ENCODE results near the gene LRPPRC. TPM values are rescaled to one million over a fixed set of nuclear protein-coding genes. Genes with fewer than 3 reads are reported as not detected.

LRPPRC gene
- total and polyA plus RNA-seq, 2 donors from 2014 or later = 66.2 to 71.3 TPM

DNA sequence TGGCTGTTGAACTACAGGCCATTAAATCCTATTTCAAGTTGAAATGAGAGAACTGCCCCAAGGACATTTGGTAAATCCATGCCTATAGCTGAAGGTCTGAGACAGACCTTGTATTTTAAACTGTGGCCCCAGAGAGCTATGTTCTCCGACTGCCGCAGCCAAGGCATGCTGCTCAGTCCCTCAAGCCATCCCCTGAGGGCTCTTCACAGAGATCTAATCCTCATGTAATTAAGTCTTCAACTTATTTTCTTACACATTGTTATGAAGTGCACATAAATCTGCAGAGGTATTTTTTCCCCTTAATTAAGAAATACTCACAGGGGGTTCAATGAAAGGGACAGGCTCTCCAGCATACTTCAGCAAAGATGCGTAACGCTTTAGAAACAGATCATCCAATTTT lies 106.4 kb downstream of the LRPPRC start:
- peaks cover 0 to 4% (median 4%) of the 10 kb centered on the region in 3 donors for H3K4me1 ChIP-seq (ENCODE audit: control insufficient read depth in 2 of 3, insufficient read depth in 2 of 3, low read depth in 1 of 3, low read length in 3 of 3)
- no peak for DNase-seq
- H3K4me3 ChIP-seq (ENCODE audit: low read length in 3 of 3) = no peak overlapping the region
- H3K9me3 ChIP-seq (ENCODE audit: control insufficient read depth in 2 of 3, insufficient read depth in 1 of 3, low read length in 3 of 3) = no peaks in the 10 kb centered on the region
- FAIRE-seq = no peak
- no peak for TF ChIP-seq CTCF (IDR thresholded peaks at IDR 0.05; ENCODE audit: borderline replicate concordance, extremely low read depth, insufficient read depth)
- H3K27ac ChIP-seq (ENCODE audit: low read depth in 2 of 2, low read length in 2 of 2) = no peak overlapping the region
- peaks cover 5 to 54% (median 24%) of the 10 kb centered on the region in 3 donors for H3K36me3 ChIP-seq (ENCODE audit: control insufficient read depth in 2 of 3, insufficient read depth in 3 of 3, low read length in 3 of 3)
- intact Hi-C loops (cut with DNase I) = no loop called here
- H3K27me3 ChIP-seq (ENCODE audit: control insufficient read depth, insufficient read depth, low read length) = no peaks in the 10 kb centered on the region
- H3K9ac ChIP-seq (ENCODE audit: low read length in 3 of 3) = no peak overlapping the region

DNA sequence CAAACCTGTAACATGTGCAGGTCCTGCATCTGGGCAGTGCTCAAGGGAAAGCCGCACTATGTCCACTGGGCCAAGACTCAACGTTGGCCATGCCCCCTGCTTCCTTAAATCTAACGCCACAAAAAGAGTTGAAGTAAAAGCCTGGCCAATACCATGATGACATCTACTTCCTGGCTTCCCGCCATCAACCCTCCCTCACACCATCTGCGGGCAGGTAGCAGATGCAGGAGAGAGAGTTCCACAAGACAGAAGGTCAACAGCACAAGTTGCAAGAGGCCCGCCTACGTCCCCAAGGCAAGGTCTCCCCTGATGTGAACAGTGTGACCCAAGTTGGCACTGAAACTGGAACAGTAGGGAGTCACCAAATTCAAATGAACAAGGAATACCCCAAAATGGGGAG lies 108.6 kb downstream of the LRPPRC start:
- DNase-seq = no peak
- peaks cover 4 to 37% (median 11%) of the 10 kb centered on the region in 3 donors for H3K36me3 ChIP-seq (ENCODE audit: control insufficient read depth in 2 of 3, insufficient read depth in 3 of 3, low read length in 3 of 3)

GRCh38 chr2:43885132-43885632 lies 110.6 kb downstream of the LRPPRC start:
- no peak for DNase-seq
- no peak for TF ChIP-seq CTCF (IDR thresholded peaks at IDR 0.05; ENCODE audit: borderline replicate concordance, extremely low read depth, insufficient read depth)
- H3K4me1 ChIP-seq (ENCODE audit: control insufficient read depth in 2 of 3, insufficient read depth in 2 of 3, low read depth in 1 of 3, low read length in 3 of 3) = peaks cover 0 to 8% (median 4%) of the 10 kb centered on the region in 3 donors
- FAIRE-seq = no peak
- no peak overlapping the region for H3K4me3 ChIP-seq (ENCODE audit: low read length in 3 of 3)
- peak overlapping the region; percentile 32 to 33 for H3K27ac ChIP-seq (ENCODE audit: low read depth in 2 of 2, low read length in 2 of 2)
- no peak overlapping the region for H3K9ac ChIP-seq (ENCODE audit: low read length in 3 of 3)
- H3K36me3 ChIP-seq (ENCODE audit: control insufficient read depth in 2 of 3, insufficient read depth in 3 of 3, low read length in 3 of 3) = peaks cover 0 to 21% (median 7%) of the 10 kb centered on the region in 3 donors
- intact Hi-C loops (cut with DNase I) = no loop called here
- no peaks in the 10 kb centered on the region for H3K27me3 ChIP-seq (ENCODE audit: control insufficient read depth, insufficient read depth, low read length)
- no peaks in the 10 kb centered on the region for H3K9me3 ChIP-seq (ENCODE audit: control insufficient read depth in 2 of 3, insufficient read depth in 1 of 3, low read length in 3 of 3)

More for the DNA sequence above, 108.6 kb downstream of the LRPPRC start:
- H3K4me1 ChIP-seq (ENCODE audit: control insufficient read depth in 2 of 3, insufficient read depth in 2 of 3, low read depth in 1 of 3, low read length in 3 of 3) = peaks cover 0 to 6% (median 4%) of the 10 kb centered on the region in 3 donors
- H3K9ac ChIP-seq (ENCODE audit: low read length in 3 of 3) = no peak overlapping the region
- H3K4me3 ChIP-seq (ENCODE audit: low read length in 3 of 3) = no peak overlapping the region
- no peak overlapping the region for H3K27ac ChIP-seq (ENCODE audit: low read depth in 2 of 2, low read length in 2 of 2)
- no peaks in the 10 kb centered on the region for H3K27me3 ChIP-seq (ENCODE audit: control insufficient read depth, insufficient read depth, low read length)
- intact Hi-C loops (cut with DNase I) = no loop called here
- FAIRE-seq = no peak
- TF ChIP-seq CTCF (IDR thresholded peaks at IDR 0.05; ENCODE audit: borderline replicate concordance, extremely low read depth, insufficient read depth) = no peak
- H3K9me3 ChIP-seq (ENCODE audit: control insufficient read depth in 2 of 3, insufficient read depth in 1 of 3, low read length in 3 of 3) = no peaks in the 10 kb centered on the region

- H3K27ac ChIP-seq (ENCODE audit: low read depth in 2 of 2, low read length in 2 of 2) = no peak overlapping the region
- no peak overlapping the region for H3K4me3 ChIP-seq (ENCODE audit: low read length in 3 of 3)
- no peaks in the 10 kb centered on the region for H3K9me3 ChIP-seq (ENCODE audit: control insufficient read depth in 2 of 3, insufficient read depth in 1 of 3, low read length in 3 of 3)
- H3K9ac ChIP-seq (ENCODE audit: low read length in 3 of 3) = no peak overlapping the region
- no peak for TF ChIP-seq CTCF (IDR thresholded peaks at IDR 0.05; ENCODE audit: borderline replicate concordance, extremely low read depth, insufficient read depth)
- no peaks in the 10 kb centered on the region for H3K27me3 ChIP-seq (ENCODE audit: control insufficient read depth, insufficient read depth, low read length)
- peak in 1 of 5 donors; percentile 58 for DNase-seq
- peaks cover 0 to 8% (median 4%) of the 10 kb centered on the region in 3 donors for H3K4me1 ChIP-seq (ENCODE audit: control insufficient read depth in 2 of 3, insufficient read depth in 2 of 3, low read depth in 1 of 3, low read length in 3 of 3)
- intact Hi-C loops (cut with DNase I) = no loop called here
- peaks cover 0 to 17% (median 7%) of the 10 kb centered on the region in 3 donors for H3K36me3 ChIP-seq (ENCODE audit: control insufficient read depth in 2 of 3, insufficient read depth in 3 of 3, low read length in 3 of 3)
- FAIRE-seq = peak; percentile 83
Observed at GRCh38 chr2:43884689-43885088, 111.1 kb downstream of the LRPPRC start.

All from kidney (tissue), 14 donors.